Measurements from ENCODE around the gene ULK1.

The ULK1 gene

GRCh38 chr12:131923260-131923659 lies 28.8 kb downstream of the ULK1 start:
- H3K36me3 ChIP-seq (ENCODE audit: control insufficient read depth, low read length): no peaks in the 10 kb centered on the region
- H3K27me3 ChIP-seq (ENCODE audit: control insufficient read depth, low read length): peaks cover 35% of the 10 kb centered on the region
- H3K4me1 ChIP-seq (ENCODE audit: control insufficient read depth, low read length): peaks cover 32% of the 10 kb centered on the region
- H3K4me2 ChIP-seq (ENCODE audit: low read length): peak overlapping the region; percentile 55
- no peak overlapping the region for H3K27ac ChIP-seq (ENCODE audit: low read depth, low read length)
- no peaks in the 10 kb centered on the region for H3K79me2 ChIP-seq (ENCODE audit: control insufficient read depth, low read length)
- peaks cover 11% of the 10 kb centered on the region for H3F3A ChIP-seq (ENCODE audit: control insufficient read depth, insufficient read depth)
- H3K9me3 ChIP-seq (ENCODE audit: control insufficient read depth, insufficient read depth, low read length): no peaks in the 10 kb centered on the region
- TF ChIP-seq CTCF (IDR thresholded peaks at IDR 0.05; ENCODE audit: low read depth, low read length, poor library complexity, severe bottlenecking): no peak
- TF ChIP-seq EZH2phosphoT487 (IDR thresholded peaks at IDR 0.05; ENCODE audit: borderline replicate concordance, low read length): no peak
- H4K20me1 ChIP-seq (ENCODE audit: control insufficient read depth, insufficient read depth, low read depth, low read length): peaks cover 29% of the 10 kb centered on the region; the same call in 1 of the 2 replicates
- no peaks in the 10 kb centered on the region for H3K9me2 ChIP-seq (replicated peaks; ENCODE audit: control insufficient read depth, low read length)
- H3K4me3 ChIP-seq (ENCODE audit: low read length): peak overlapping the region; percentile 29; the same call in 1 of the 2 replicates

DNA sequence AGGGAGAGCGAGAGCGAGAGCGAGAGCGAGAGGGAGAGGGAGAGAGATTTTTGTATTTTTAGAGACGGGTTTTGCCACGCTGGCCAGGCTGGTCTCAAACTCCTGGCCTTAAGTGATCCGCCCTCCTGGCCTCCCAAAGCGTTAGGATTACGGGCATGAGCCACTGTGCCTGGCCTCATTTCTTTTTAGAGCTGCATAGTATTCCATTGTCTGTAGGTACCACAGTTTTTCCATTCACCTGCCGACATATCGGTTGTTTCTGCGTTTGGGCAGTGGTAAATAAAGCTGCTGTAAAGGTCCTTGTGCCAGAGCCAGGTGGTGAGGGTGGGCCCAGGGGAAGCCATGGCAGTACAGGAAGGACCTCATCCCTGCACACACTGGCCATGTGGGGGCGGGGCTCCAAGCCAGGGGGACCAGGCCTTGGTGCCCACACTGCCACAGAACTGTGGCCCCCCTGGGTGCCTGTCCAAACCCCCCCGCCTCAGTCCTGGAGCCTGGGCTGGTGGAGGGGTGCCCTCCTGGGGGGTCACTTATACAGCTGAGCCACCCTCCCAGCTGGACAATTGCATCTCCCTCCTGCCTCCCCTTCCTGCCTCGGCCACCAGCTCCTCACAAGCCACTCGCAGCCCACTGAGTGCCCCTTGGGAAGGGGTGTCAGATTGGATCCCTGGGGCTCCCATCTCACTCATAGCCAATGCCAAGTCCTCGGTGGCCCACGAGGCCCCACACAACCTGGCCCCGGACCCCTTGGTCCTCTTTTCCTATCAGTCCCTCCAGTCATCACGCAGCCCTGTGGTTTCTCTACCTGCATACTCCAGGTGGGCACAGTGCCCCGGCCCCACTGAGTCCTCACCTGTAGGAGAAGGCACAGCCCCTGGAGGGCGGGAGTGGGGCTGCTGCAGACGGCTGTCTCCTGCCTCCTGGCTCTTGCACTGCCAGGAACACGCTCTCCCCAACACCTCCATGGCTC lies 33.0 kb downstream of the ULK1 start:
- Histone ChIP-seq H3K4me2 (ENCODE audit: low read length) (no peak overlapping the region), H3K4me1 (ENCODE audit: control insufficient read depth, low read length) (peaks cover 47% of the 10 kb centered on the region), H3K9me3 (ENCODE audit: control insufficient read depth, insufficient read depth, low read length) (no peaks in the 10 kb centered on the region), H3K27me3 (ENCODE audit: control insufficient read depth, low read length) (peaks cover 26% of the 10 kb centered on the region), H3K27ac (ENCODE audit: low read depth, low read length) (no peak overlapping the region), H4K20me1 (ENCODE audit: control insufficient read depth, insufficient read depth, low read depth, low read length) (peaks cover 26% of the 10 kb centered on the region; the same call in 1 of the 2 replicates), H3K9me2 (replicated peaks; ENCODE audit: control insufficient read depth, low read length) (no peaks in the 10 kb centered on the region), H3F3A (ENCODE audit: control insufficient read depth, insufficient read depth) (peaks cover 11% of the 10 kb centered on the region), H3K36me3 (ENCODE audit: control insufficient read depth, low read length) (peaks cover 24% of the 10 kb centered on the region), H3K79me2 (ENCODE audit: control insufficient read depth, low read length) (peaks cover 32% of the 10 kb centered on the region), H3K4me3 (ENCODE audit: low read length) (no peak overlapping the region)
- no peak for TF ChIP-seq CTCF (IDR thresholded peaks at IDR 0.05; ENCODE audit: low read depth, low read length, poor library complexity, severe bottlenecking)
- no peak for TF ChIP-seq EZH2phosphoT487 (IDR thresholded peaks at IDR 0.05; ENCODE audit: borderline replicate concordance, low read length)

GRCh38 chr12:131928080-131928710 lies 33.8 kb downstream of the ULK1 start:
- H3K27me3 ChIP-seq (ENCODE audit: control insufficient read depth, low read length): peaks cover 18% of the 10 kb centered on the region
- H3K9me3 ChIP-seq (ENCODE audit: control insufficient read depth, insufficient read depth, low read length): no peaks in the 10 kb centered on the region
- H4K20me1 ChIP-seq (ENCODE audit: control insufficient read depth, insufficient read depth, low read depth, low read length): peaks cover 18% of the 10 kb centered on the region; the same call in 1 of the 2 replicates
- H3K4me2 ChIP-seq (ENCODE audit: low read length): peak overlapping the region; percentile 86
- H3K4me1 ChIP-seq (ENCODE audit: control insufficient read depth, low read length): peaks cover 39% of the 10 kb centered on the region
- H3F3A ChIP-seq (ENCODE audit: control insufficient read depth, insufficient read depth): peaks cover 11% of the 10 kb centered on the region
- no peaks in the 10 kb centered on the region for H3K9me2 ChIP-seq (replicated peaks; ENCODE audit: control insufficient read depth, low read length)
- peaks cover 34% of the 10 kb centered on the region for H3K79me2 ChIP-seq (ENCODE audit: control insufficient read depth, low read length)
- no peak for TF ChIP-seq EZH2phosphoT487 (IDR thresholded peaks at IDR 0.05; ENCODE audit: borderline replicate concordance, low read length)
- TF ChIP-seq CTCF (IDR thresholded peaks at IDR 0.05; ENCODE audit: low read depth, low read length, poor library complexity, severe bottlenecking): no peak
- peak overlapping the region; percentile 73 for H3K4me3 ChIP-seq (ENCODE audit: low read length)
- H3K27ac ChIP-seq (ENCODE audit: low read depth, low read length): no peak overlapping the region
- H3K36me3 ChIP-seq (ENCODE audit: control insufficient read depth, low read length): peaks cover 32% of the 10 kb centered on the region
